H1 (cell line): ENCODE results near the gene GBE1.

Source experiments
- POLR2A ChIP-seq, 2 experiments: IDR thresholded peaks; 1 replicate in 1 of 2; 2 replicates in 1 of 2; pipeline ENCODE4 v1.6.1; 2011; ENCODE audit warnings: low read depth in 2 of 2, low read length in 2 of 2, mild to moderate bottlenecking in 2 of 2; ENCODE audit errors: control extremely low read depth in 1 of 2
- POLR2AphosphoS5 ChIP-seq: IDR thresholded peaks from 2 replicates; pipeline ENCODE4 v1.6.1; 2011; ENCODE audit warnings: low read depth, low read length
- TF ChIP-seq, protein P1 (sequence below): IDR thresholded peaks from 2 replicates; pipeline ENCODE4 v1.6.1; 2012; ENCODE audit warnings: inconsistent platforms

DNA sequence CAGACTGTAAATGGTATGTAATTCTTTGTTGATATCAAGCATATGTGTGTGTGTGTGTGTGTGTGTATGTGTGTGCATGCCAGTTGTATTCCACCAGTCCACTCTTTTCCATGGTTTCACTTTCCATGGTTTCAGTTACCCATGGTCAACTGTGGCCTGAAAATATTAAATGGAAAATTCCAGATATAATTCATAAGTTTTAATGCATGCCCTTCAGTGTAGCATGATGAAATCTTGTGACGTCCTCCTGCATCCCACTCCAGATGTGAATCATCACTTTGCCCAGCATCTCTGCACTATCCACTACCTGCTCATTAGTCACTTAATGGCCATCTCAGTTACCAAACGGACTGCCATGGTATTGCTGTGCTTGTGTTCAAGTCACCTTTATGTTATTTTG lies 215.9 kb downstream of the GBE1 start:
- TF ChIP-seq POLR2A (IDR thresholded peaks at IDR 0.05; ENCODE audit: control extremely low read depth in 1 of 2, low read depth in 2 of 2, low read length in 2 of 2) = no peak
- TF ChIP-seq, protein P1, sequence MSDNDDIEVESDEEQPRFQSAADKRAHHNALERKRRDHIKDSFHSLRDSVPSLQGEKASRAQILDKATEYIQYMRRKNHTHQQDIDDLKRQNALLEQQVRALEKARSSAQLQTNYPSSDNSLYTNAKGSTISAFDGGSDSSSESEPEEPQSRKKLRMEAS = no peak
- TF ChIP-seq POLR2AphosphoS5 = no peak
